NCI-H146 (cell line): ENCODE measurements around the gene NPW.

ENCODE experiments used
- DNase-seq: peaks from one replicate; lab custom pipeline; 2025; lab: John Stamatoyannopoulos, UW

Gene NPW

DNA sequence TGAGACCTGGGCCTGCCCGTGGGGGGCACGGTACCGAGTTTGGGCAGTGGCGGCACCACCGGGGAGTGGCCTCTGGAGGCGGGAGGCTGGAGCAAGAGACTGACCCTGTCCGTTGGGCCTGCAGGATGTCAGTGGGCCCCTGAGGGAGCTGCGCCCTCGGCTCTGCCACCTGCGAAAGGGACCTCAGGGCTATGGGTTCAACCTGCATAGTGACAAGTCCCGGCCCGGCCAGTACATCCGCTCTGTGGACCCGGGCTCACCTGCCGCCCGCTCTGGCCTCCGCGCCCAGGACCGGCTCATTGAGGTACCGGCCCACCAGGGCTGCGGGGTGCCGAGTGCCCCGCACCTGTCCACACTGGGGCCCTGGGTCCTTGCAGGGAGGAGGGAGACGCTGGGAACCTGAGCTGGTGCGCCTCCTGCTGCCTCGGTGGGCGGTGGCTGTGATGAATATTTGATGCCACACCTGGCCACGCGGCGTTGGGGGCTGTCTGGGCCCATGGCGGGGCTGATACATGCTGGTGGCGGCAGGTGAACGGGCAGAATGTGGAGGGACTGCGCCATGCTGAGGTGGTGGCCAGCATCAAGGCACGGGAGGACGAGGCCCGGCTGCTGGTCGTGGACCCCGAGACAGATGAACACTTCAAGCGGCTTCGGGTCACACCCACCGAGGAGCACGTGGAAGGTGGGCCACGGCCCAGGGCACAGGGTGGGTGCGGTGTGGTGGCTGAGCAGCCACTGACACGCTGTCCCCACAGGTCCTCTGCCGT lies 16.8 kb downstream of the NPW start:
- no peak for DNase-seq

DNA sequence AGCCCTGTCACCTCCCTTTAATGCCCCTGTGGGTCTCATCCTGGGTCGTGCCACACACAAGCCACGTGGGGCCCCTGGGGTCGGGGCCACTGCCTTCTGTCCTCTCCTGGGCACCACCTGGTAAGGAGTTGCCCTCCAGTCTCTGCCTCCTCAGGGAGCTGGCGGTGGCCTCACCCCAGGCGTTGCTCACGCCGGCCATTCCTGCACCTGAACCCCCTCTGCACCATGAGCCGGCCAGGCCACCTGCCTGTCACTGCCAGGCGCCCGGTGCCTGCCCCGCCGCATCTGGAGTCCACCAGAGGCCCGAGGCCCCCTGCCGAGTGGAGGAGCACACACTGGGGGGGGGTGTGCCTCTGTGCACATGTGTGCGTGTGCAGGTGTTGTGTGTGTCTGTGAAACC lies 17.5 kb downstream of the NPW start:
- DNase-seq: no peak

DNA sequence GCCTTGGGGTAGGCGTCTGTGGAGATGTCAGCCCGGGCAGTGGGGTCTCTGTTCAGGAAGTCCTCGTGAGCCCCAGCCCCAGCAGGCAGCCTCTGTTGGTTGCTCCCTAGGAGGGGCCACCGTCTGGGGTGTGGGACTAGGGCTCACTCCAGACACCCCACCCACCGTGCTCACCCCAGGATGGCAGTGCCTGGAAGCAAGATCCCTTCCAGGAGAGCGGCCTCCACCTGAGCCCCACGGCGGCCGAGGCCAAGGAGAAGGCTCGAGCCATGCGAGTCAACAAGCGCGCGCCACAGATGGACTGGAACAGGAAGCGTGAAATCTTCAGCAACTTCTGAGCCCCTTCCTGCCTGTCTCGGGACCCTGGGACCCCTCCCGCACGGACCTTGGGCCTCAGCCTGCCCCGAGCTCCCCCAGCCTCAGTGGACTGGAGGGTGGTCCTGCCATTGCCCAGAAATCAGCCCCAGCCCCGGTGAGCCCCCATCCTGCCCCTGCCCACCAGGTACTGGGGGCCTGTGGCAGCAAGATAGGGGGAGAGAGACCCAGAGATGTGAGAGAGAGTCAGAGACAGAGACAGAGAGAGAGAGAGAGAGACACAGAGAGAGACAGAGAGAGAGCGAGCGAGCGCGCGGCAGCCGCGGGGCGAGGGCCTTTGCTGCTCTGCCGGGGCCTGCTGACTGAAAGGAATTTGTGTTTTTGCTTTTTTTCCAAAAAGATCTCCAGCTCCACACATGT lies 18.2 kb downstream of the NPW start:
- no peak for DNase-seq

DNA sequence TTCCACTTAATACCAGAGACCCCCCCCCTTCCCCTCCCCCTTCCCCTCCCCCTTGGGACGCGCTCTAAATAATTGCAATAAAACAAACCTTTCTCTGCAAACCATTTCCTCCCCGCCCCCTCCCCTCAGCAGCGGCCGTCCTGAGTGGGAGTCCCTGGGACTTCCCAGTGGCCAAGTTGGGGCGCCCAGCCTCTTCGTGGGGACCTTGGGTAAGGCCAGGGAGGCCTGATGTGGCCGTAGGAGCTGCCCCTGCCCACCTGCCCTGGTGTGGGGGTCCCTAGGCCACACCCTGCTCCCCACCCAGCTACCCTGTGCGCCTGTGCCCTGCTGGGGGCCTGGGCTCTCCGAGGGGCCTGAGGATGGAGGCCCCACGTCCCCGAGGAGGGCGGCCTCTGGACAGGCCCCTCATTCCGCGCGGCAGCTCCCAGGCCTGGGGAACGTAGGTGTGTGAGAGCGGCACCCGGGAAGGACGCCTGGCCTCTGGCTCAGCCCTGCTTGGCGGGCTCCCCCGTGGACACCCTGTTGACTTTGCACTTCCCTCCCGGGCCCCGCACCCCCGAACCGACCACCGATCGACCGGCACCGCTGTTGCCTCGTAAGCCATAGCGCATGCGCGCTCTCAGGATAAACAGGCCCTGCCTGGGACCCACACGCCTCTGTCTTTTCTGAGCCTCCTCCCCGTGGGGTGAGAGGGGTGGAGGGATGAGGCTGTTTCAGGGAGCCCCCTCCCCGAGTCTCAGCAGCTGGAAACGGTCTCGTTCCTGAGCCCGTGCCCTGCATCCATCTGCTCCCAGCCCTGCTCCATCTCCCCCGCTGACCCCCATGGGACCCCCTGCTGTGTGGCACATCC lies 19.0 kb downstream of the NPW start:
- no peak for DNase-seq

DNA sequence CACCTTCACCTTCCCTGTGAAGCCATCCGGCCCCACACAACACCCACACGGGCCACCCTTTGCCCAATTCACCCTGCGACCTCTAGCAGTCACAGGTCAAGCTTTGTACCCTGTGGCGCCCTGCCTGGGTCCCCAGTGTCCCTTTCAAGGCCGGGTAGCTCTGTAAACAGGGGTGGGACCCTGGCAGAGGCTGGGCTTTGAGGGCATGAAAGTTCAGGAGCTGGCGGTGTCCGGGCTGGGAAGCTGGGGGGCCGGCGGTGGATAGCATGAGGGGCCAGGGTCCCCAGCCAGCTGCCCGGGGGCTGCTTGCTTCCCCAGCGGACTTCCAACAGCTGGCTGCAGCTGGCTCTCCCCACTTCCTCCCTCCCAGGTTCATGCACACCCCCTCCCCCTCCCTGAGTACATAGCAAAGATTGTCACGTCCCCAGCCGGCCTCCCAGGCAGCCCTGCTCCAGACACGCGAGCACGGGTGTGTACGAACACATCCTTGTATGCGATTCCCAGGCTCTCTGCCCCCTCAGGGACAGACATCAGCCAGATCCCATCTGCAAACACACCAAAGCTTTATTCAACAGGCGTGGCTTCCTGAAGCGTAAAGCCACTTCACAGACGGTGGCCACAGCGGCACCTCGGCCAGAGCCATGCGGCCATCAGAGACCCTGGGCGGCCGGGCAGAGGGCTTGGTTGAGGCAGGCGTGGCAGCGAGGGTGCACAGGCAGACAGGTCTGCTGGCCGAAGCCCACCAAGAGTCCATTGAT lies 19.9 kb downstream of the NPW start:
- DNase-seq: no peak

DNA sequence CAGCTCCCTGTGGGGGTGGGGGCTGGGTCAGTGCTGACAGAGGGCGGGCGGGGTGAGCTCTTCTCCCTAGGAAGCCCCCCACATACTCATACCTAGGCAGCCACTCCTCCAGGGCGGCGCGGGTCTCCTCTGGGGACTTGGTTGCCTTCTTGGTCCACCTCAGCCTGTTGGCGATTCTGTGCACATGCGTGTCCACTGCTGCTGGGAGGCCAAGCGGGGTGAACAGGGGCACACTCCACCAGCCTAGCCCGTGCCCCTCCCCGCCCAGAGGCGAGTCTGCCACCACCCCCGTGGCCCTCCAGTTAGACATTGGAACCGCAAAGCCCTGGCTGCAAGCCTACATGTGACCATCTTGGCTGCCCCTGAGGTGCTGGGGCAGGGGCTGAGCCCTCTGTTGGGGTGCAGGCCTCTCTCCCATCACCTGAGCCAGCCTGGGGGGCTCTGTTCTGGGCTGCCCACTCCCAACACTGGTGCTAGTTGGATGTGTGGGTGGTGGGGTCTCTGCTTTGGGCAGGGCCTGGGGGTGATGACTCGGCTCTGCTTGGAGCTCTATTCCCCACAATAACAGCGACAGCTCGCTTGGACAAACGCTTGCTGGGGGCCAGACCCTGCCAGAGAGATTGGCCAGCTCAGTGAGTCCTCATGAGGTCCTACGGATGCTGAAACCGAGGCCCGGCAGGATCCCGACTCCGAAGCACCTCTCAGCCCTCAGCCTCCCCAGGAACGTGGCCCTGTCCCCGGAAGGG lies 20.6 kb downstream of the NPW start:
- no peak for DNase-seq

DNA sequence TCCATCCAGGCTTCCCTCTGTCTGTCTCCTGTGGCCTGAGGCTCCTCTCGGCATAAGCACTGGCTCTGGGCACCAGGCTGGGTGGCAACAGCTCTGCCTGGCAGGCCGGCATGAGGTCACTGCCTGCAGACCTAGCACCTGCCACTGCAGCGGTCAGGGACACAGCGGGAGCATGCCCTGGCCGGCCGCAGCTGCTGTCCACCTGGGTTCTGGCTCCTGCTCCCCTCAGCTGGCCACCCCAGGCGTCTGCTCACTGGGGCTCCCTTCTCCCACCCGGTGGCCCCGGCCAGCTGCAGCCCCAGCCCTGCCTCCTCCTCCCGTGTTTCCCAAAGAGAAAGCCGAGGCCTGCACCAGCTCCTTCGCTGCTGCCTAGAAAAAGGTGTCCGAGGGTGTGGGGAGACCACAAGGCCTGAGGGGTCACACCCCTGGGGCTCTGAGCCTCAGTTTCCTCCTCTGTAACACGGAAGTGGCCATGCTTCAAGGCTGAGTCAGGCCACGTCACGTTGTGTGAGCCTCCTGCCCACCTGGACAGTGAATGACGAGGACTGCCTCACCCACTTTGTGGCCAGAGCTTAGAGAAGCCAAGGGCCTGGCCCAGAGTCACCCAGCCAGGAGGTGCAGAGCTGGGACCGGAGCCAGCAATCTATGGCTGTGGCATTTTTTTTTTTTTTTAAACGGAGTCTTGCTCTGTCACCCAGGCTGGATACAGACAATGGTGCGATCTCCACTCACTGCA lies 21.4 kb downstream of the NPW start:
- peak; percentile 65 for DNase-seq

DNA sequence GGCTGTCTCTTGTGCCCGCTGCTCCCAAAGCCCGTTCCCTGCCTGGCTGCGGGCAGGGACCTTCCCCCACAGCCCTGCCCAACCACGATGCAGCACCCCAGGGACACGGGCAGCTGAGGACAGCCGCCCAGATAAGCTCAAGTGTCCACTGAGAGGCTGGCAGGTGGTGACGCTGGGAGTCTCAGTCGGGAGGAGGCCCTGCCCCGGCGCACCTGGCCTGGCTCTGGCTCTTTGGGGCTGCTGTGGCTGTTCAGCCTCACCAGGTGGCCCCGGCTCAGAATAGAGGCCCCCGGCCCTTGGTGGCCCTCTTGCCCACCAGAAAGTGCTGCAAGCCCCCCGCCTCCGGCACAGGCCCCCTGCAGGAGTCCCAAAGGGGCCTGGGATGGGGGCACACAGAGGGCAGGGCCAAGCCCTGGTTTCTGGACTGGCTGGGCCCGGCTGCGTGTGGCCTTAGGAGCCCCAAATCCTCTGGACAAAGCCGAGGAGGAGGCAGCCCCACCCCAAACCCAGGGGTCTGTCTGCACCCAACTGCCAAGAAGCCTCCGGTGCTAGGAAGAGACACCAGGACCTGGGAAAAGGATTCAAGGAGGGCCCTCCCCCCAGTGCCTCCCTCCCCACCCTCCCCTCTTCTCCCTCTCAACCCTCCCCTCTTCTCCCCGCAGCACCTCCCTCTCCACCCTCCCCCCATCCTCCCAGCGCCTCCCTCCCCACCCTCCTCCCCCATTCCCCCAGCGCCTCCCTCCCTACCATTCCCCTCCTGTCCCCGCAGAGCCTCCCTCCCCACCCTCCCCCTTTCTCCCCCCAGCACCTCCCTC lies 22.8 kb downstream of the NPW start:
- peak; percentile 89 for DNase-seq

DNA sequence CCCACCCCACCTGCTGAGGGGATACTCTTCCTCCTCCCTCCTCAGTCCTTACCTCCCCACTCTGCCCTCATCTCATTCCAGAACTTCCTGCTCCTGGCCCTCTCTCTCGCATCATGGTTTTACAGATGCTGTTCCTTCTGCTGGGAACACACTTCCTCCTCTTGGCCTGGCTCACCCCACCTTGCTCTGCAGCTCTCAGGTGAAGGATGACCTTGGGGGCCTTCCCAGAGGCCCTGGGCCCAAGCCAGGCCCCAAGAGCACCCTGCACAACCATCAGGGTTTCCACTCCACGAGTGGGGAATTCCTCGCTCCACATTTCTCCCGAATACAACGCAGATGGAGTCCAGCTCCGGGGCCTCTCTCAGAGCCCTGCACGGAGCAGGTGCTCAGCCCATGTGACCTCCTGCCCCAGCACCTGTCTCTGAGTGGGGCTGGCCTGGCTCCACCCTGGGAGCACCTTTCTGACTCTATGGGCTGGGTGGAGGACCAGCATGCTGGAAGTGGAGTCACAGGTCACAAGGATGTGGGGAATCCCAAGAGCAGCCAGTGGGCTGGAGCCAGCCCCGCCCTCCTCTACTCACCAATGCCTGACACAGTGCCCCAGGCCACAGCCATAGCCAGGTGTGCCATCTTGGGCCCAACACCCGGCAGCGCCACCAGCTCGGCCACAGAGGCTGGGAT lies 23.5 kb downstream of the NPW start:
- DNase-seq: peak; percentile 39

DNA sequence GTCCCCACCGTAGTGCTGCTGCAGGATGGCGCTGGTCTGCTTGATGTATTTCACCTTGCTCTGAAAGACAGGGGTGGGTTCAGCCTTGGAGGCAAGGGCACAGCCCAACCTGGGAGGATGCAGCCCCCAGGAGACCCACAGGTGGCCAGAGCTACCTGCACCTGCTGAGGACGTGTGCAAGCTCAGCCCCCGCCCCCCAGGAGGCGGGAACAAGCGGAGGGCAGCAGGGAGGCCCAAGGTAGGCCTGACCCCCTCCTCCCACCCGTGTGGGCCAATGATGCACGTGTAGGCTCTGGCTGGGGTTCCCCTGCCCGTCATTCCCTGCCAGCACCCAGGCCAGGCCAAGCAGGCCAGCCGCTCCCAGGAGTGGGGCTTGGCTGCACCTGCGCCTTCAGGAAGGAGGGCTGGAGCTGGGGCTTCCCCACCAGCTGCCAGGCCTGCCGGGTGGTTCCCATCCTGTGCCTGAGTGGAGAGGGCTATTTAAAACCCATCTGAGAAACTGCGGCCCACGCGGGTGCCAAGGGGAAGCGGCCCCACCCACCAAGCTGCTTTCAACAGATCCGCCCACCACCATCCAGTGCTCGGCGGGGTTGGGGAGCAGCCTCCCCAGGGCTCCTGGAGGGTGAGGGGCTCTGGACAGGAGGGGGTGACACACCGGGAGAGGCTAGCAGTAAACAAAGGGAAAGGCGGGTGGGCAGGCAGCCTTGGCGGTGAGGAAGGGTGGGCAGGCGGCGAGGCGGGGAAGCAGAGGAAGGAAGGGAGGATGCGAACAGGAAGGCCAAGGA lies 24.3 kb downstream of the NPW start:
- DNase-seq: peak; percentile 52

DNA sequence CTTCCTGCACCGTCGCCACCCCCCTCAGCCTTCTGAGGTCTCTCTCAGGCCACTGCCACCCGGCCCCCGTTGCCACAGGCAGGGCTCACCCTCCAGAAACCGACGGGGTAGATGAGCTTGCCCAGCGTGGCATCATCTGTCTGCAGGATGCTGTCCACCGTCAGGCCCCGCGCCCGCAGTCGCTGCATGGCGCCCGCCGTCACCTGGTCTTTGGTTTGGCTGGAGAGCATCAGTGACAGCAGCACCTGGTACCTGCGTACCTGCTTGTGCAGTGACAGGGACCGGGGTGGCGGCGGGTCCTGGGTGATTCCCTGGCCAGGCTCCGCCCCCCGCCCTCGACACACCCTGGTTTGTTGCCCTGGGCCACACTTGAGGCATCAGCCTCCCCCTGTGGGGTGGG lies 25.0 kb downstream of the NPW start:
- no peak for DNase-seq

DNA sequence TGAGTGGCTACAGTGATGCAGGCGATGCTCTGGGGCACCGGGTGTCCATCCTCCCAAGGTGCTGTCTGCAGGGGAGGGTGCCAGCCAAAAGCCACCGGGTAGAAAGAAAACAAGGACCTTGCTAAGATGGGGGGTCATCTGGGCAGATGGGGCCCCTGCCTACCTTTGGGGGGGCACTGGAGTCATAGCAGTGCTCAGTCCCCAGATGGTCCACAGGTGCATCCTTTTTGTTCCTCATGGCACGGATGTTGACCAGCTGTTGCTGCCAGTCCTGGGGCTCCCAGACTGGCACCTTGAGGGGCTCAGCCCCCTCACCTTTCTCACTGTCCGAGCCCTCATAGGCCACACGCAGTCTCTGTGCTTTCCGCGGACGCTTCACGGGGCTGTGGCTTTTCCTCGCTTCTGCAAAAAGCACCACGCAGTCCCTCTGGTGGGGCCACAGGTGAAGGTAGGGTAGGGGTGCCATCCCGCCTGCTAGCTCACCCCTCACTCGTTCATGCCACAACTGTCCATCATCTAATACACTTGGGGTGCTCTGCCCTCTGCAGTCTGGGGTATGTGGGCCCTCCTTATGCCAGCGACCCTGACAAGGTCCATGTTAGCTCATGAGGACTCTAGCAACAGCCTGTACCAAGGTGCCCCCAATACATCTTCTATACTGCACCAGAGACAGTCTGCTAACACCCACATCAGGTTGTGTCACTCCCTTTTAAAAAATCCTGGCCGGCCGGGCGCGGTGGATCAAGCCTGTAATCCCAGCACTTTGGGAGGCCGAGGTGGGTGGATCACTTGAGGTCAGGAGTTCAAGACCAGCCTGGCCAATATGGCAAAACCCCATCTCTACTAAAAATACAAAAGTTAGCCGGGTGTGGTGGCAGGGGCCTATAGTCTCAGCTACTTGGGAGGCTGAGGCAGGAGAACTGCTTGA lies 26.6 kb downstream of the NPW start:
- DNase-seq: no peak

DNA sequence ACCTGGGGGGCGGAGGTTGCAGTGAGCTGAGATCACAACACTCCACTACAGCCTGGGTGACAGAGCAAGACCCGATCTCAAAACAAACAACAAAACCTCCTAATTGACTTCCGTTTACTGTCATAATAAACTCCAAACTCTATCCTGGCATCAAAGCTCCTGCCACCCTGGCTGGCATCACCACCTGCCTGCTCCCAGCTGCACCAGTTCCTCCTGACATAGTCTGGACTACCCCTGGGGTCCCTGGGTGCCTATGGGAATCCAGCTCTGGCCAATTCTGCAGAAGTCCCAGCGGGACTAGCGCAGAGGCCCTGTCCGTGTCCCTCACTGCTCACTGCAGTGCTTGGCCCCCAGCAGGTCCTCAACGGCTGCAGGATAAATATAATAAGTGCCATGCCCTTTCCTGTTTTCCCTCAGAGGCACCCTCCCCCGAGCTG lies 27.3 kb downstream of the NPW start:
- no peak for DNase-seq

DNA sequence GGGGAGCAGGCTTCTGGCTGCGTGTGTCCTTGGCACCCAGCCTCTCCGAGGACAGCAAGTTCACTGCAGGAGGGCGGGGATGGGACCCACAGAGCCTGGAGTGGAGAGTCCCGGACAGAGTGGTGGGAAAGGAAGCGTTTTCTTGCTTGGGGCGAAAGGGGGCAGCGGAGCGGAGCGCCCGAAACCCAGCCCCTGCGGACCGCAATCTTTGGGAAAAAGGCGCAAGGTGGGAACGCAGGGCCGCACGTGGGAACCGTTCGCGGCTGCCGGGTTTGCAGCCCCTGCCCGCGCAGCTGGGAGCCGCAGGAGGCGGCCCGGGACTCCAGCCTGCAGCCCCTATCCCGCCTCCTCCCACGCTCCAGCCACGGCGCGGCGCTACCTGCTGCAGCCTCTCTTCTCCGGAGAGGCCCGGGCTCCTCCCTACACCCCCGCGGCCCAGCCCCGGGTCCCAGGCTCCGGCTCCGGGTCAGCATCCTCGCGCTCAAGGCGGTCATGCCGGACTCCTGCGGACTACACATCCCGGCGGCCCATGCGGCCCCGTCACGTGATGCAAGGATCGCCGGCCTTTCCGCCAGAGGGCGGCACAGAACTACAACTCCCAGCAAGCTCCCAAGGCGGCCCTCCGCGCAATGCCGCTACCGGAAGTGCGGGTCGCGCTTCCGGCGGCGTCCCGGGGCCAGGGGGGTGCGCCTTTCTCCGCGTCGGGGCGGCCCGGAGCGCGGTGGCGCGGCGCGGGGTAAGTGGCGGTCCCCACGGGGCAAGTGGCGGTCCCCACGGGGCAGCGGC lies 27.9 kb downstream of the NPW start, which contains the start of the genes NTHL1 and TSC2:
TSS of gene NTHL1 (minus strand) at position 505 of the 786 bp plus-strand sequence. CDS start at position 494, 11 bp downstream.
TSS of gene TSC2 (plus strand) at position 656 of the 786 bp plus-strand sequence. CDS start 631 bp downstream, outside the sequence.
- peak; percentile 98 for DNase-seq

DNA sequence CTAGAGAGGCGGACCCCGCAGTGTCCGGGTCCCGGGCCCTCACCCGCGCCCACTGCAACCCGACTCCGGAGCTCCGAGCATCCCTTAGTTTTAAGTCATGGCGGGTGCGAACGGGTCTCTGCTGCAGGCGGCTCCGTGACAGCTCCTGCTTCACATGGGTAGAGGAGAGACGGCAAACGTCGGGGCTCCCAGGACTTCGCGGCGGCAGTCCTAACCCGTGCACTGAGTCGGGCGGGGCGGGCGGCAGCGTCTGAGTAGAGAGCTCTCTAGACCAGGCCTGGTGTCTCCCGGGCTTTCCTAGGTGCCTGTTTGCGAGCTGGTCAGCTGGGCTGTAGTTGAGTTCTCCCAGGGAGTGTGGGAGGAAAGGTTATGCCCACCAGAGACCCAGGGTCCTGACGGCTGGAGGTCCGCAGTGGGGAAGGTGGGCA lies 28.5 kb downstream of the NPW start:
- DNase-seq: peak; percentile 45

DNA sequence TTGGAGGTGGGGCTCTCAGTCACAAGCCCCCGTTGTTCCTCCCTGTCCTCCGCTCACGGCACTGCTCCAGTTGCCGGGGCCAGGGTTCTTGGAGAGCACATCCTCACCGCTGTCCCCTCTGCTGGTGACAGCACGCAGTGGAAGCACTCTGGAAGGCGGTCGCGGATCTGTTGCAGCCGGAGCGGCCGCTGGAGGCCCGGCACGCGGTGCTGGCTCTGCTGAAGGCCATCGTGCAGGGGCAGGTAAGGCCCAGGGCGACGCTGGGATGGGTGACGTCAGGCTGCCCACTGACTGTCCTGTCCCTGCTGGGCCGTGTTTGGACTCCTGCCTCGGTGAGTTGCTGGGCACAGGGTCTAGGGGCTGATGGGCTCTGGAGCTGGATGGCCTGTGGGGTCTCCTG lies 33.6 kb downstream of the NPW start:
- DNase-seq: no peak
